Measurements from ENCODE around the gene PARP3.
"Not testable (repeated sequence)": the region's sequence is repeated elsewhere in the genome, so short reads cannot be mapped to it uniquely, and the experiment has no call there.

Gene PARP3

DNA sequence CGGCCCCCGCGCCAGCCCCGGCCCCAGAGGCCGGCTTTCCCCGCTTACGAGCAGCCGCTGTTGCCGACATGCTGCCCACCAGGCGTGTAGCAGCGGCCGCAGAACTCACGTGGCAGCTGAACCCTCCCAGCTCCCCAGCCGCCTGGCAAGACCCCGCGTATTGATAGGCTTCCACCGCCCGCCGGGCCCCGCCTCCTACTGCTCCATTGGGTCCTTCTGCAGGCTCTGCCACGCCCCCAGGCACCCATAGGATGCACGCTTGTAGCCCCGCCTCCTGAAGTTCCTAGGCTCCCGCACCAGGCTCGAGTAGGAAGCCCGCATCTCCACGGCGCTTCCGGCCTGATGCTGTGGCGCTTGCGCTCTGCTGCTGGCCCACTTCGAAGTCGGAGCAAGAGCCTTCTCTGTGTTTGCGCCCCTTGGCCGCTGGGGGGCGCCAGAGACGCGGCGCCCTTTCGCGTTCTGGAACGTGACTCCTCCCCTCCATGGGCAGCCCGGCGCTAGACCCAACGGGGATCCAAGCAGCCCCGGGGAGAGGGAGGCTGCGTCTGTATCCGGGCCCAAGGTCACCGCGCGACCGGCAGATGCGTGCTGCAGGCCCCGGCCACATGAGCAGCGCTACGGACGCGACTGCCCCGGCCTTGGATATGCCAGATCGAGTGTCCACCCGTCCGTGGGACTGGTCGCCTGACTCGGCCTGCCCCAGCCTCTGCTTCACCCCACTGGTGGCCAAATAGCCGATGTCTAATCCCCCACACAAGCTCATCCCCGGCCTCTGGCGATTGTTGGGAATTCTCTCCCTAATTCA is at the start of gene PARP3, which contains the start of gene RRP9:
Gene PARP3, plus strand, starts transcription at position 566 of the 805 bp plus-strand sequence. CDS start 993 bp downstream, outside the sequence.
Gene RRP9, minus strand, starts transcription at position 107 of the 805 bp plus-strand sequence. Its CDS starts 37 bp downstream, at position 70.
- DNase-seq: peak; percentile 98

DNA sequence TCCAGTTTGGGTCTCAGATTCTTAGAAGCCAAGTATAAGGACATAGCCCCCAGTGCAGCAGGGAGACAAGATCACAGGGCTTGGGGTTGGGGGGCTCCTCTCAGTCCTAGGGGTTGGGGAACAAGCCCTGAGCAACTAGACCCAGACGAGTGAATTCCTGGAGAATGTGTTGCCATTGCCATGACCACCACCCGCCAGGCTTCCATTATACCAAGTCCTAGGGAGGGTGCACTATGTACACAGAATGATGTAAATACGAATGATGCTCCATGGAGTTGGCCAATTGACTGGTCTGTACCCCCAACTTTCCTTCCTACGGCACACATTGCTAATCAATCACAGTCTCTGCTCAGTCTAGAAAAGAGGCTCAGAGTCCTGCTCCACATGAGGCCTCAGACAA is 47.8 kb upstream of the PARP3 start:
- DNase-seq: no peak

DNA sequence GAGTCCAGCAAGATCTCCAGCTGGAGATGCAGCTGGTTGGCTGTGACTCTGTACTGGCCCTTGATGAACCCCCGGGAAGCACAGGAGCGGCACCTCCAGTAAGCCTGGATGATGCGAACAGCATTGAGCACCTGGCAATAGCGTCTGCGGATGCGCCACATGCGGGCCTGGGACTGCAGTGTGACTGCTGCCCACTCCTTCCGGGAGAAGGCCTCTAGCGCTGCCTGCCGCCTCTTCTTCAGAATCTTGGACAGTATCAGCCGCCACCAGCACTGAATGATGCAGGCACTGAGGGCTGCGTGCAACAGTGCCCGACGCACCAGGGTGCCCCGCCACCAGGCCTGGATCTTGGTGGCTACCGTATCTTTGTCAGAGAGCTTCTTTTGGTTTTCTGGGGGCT is 47.2 kb upstream of the PARP3 start:
- no peak for DNase-seq

DNA sequence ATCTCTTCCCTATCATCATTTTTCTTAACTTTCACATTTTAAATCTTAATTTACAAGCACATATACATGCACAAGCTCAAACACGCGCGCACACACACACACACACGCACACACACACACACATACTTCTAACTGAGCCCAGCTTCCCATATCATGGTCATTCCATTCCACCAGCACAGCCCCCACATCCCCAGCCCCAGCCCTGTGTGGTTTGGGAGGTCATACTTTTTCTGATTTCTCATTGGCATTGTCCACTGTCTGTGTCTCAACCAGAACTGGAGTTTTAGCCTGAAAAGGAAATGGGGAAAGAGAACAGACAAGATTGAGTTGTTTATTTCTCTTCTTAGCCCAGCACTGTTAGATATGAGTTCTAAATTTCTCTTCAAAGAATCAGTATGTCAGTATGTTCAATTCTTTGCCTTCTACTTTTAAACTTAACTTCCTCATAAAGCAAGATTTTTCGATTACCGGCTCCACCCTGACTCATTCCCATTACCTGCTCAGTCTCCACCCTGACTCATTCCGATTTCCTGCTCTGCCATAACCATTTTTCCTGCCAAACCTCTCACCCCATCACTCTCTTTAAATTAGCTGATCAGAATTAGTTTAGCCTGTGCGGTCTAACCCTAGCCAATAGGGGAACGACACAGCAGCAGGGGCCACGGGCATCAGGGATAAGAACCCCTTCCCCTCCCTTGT is 45.4 kb upstream of the PARP3 start:
- no peak for DNase-seq

DNA sequence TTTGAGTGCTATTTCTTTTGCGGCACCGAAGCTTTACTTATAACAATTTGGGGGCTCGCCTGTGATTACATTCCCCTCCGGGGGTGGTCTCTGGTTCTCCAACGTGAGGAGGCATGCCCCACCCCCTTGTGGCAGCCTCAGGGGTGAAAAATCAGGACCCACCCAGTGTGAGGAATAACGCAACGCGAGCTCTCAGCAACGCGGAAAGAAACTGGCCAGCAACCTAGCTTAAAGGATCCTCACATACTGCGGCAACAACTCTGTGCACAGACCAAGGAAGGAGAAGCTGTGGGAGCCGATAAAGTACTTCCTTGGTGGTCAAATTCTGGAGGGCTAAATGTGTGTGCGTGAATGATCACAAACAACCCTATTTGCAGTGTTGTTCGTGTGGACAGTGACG is 44.8 kb upstream of the PARP3 start:
- no peak for DNase-seq

DNA sequence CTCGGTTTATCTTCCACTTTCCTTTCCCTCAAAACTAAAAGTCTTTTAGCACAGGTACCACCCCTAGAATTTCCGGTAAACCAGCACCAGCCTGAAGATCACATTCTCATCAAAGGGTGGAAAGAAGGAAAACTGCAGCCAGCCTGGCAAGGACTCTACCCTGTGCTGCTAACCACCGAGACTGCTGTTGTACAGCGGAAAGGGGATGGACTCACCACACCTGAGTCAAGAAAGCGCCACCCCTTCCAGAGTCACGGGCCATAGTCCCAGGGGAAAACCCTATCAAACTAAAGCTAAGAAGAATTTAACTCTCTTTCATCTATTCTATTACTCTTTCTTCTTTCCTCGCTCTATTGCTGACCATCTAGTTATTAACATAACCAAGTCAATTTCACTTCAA is 42.1 kb upstream of the PARP3 start:
- DNase-seq: not testable (repeated sequence)

DNA sequence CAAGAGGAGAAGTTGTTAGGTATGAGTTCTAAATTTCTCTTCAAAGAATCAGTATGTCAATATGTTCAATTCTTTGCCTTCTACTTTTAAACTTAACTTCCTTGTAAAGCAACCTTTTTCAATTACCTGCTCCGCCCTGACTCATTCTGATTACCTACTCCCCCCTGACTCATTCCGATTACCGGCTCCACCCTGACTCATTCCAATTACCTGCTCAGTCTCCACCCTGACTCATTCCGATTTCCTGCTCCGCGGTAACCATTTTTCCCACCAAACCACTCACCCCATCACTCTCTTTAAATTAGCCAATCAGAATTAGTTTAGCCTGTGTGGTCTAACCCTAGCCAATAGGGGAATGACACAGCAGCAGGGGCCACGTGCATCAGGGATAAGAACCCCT is 39.8 kb upstream of the PARP3 start:
- not testable (repeated sequence) for DNase-seq

DNA sequence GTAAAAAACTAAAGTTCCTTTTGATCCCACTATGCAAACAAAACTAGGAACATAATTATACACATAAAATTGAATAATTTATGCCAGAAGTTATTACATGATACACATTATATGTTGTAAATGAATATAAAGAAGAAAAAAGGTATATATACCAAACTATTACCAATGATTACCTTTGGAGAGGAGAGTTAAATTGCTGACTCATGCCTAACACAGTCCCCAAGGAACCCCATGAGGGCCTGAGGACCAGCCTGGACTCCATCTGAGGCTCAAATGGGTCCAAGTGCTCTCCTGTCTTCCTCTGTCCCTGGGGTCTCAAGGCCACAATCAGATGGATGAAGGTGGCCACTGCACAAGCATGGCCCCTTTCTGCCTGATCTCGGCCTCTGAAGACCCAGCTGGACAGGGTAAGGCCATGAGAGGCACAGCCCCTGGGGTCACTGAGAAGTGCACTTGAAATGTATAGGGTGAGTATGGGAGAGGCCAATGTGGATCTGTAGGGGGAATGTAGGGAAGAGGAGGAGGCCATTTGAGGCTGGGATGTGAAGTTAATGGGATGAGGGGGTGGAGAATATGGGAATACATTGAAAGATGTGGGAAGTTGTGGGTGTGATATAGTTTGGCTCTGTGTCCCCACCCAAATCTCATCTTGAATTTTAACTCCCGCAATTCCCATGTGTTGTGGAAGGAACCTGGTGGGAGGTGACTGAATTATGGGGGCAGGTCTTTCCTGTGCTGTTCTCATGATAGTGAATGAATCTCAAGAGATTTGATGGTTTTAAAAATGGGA is 37.9 kb upstream of the PARP3 start:
- no peak for DNase-seq

DNA sequence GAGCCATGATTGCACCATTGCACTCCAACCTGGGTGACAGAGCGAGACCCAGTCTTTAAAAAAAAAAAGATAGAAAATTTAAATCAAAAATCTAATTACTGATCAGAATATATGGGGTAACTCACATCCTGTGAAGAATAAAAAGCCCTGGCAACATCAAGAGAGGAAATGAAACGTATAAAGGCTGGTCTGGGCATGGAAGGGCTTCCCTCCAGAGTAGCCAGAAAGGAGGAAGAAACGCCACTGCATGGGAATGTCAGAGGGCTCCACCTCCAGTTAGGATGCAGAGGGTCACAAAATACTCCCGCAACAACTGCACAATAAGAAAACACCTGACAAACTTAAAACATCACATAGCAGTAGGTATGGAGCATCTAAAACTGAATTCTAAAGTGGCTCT is 34.1 kb upstream of the PARP3 start:
- DNase-seq: no peak

DNA sequence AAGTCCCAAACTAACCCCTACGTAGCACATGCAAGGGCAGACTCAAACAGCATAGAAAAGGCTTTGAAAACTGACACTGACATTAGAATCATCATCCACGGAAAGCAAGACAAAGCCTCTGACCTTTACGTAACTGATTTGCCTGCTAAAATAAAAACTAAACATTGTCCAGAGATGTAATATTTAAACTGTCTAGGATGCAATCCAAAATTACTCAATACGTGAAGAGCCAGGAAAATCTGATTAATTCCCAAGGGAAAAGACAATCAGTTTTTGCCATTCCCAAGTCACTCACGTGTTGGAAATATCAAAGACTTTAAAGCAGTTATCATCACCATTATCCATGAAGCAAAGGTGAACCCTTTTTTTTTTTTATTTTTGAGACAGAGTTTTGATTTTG is 25.7 kb upstream of the PARP3 start:
- no peak for DNase-seq

DNA sequence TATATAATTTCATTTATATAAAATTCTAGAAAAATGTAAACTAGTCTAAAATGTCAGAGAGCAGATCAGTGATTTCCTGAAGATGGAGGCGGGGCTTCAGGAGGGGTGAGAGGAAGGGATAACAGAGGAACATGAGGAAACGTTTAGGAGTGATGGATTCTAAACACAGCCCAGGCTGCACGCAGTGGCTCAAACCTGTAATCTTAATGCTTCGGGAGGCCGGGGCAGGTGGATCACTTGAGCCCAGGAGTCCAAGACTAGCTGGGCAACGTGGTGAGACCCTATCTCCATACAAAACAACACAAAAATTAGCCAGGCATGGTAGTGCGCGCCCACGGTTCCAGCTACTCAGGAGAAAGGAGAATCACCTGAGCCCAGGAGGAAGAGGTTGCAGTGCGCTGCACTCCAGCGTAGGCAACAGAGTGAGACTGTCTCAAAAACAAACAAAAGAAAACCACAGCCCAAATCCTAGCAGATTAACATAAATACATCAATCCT is 21.0 kb upstream of the PARP3 start:
- DNase-seq: no peak

DNA sequence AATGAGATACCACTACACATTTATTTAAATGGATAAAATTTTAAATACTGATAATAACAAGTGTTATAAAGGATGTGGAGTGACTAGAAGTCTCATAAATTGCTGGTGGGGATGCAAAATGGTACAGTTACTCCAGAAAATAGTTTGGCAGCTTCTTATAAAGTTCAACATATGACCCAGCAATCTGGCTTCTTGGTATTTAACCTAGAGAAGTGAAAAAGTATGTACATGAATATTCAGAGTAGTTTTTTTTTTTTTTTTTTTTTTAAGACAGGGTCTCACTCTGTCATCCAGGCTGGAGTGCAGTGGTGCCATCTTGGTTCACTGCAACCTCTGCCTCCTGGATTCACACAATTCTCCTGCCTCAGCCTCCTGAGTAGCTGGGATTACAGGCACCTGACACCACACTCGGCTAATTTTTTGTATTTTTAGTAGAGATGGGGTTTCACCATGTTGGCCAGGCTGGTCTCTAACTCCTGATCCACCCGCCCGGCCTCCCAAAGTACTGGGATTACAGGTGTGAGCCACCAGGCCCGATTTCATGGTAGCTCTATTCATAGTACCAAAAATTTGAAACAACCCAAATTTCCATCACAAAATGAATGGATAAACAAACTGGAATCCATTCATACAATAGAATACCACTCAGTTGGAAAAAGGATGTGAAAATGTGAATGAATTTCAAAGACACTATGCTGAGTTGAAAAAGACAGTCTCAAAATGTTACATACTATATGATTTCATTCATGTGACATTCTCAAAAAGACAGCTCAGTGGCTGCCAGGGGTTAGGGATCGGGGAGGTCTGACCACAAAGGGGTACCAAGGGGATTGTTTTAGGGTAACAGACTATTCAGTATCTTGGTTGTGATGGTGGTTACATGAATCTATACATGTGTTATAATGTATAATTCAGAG is 14.8 kb upstream of the PARP3 start:
- DNase-seq: no peak

DNA sequence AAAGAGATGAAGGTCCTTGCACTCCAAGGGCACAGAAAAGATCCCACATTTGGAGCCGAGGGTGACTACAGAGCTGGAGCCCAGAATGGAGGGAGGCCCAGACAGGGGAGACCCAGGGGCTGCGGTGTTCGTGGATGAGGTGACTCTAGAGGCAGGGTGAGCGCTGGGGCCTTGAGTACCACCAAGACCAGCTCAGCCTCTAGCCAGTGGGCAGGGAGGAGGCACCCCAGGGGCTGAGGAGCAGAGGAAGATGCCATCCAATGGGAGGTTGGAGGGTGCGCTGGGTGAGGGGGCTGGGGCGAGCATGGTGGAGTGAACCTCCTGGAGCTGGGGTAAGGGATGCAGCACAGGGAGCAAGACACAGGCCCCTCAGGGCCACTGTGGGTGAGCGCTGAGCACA is 13.7 kb upstream of the PARP3 start:
- DNase-seq: no peak

DNA sequence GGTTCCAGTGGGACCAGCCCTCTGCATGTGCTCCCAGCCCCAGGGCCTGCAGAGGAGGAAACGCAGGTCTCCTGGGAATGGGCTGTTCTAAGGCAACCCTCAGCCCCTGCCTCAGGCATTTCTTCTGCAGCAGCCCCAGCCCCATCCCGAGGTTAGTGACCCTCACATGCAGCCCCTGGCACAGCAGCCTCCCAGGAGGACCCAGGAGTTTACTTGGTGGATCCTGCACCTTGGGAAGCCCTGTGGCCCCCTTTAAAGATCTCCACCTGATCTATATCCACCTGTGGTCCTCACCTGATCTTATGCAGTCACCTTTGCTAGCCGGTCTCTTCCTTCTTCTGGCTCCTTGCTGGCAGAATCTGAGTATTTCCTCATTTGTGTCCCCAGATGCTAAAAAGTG is 13.2 kb upstream of the PARP3 start:
- not testable (repeated sequence) for DNase-seq

DNA sequence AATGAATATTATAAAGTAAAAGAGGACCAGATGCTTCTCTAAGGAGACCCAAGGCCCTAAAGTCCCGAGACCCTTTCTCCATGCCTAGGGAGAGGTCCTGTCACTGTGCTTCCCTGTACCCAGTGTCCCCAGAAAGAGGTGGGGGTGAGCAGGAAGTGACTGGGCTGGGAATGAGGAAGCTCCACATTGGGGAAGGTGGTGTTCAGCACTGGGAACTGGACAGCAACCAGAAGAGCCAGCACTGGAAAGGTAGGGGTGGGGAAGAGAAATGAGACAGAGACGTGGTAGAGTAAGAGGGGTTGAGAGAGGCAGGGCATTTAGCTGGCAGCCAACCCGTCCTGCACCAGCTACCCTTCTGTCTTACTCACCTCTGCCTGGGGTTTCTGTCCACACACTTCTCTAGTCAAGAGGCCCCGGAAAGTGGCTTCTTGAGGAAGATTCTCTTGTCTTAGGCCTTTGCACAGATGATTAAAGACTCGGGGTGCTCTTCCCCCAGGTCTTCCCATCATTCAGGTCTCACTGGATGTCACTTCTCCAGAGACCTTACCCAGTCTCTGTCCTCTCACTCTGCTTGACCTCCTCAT is 12.7 kb upstream of the PARP3 start:
- DNase-seq: no peak

DNA sequence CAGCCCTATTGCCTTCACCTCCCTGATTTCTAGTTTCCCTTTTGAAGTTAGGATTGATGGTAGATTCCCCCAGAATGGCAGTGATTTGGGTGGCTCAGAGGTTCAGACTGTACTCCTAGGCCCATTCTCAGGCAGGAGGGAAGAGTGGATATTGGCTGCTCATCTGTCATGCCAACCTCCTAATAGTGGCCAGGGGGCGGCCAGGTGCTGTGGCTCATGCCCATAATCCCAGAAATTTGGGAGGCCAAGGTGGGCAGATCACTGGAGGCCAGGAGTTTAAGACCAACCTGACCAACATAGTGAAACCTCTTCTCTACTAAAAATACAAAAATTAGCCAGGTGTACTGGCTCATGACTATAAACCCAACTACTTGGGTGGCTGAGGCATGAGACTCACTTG is 11.7 kb upstream of the PARP3 start:
- no peak for DNase-seq

DNA sequence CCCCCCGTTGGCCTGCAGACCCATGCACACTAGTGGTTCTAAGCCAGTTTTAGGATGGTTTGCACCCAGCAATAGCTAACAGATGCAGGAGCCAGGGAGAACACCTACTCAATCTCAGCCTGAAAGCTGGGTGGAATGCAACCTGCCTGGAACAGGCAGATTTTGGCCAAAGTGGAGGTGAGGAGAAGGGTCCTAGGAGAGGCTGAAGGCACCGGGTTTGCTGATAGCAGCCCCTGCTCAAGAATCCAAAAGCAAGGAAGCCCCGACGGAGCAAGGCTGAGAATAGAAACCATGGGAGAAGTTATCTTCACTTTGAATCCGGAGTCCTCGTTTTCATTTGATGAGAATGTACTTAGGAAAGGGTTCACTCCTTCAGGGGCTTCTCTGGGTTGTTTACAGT is 10.4 kb upstream of the PARP3 start:
- DNase-seq: no peak

DNA sequence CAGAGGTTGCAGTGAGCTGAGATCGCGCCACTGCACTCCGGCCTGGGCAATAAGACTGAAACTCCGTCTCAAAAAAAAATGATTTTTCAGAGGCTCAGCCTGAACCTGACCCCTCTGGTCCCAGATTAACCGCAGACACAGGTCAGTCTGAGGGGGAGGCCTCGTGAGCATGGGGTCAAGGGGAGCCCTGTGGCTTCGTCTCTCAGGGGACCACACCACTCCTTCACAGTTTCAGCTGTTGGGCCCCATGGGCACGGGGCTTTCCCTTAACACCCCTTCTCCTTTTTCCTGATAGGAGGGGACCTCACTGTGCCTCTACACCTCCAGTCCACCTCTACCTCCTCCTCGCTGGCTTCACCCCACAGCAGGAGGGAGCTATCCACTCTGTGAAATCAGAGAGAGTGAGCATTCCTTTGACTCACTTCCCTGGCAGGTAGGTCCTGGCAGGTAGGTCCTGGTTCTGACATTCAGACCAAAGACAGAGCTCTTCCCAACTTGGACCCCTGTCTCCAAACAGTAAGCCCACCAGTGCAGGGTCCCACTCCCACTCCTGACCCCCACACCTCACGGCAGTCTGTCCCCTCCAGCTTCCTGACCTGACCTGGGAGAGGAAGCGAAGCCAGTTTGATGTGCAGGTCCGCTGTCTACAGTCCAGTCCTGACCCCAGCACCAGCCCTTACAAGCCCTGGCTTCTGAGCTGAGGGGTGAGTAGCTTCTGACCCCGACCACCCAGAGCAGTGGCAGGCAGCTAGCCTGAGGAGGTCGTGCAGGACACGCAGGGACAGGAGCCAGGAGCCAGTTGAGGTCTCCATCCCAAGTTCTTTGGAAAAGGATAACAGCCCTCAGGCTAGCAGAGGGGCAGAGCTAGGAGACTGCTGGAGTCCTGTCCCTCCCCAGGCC is 9.4 kb upstream of the PARP3 start:
- DNase-seq: no peak

DNA sequence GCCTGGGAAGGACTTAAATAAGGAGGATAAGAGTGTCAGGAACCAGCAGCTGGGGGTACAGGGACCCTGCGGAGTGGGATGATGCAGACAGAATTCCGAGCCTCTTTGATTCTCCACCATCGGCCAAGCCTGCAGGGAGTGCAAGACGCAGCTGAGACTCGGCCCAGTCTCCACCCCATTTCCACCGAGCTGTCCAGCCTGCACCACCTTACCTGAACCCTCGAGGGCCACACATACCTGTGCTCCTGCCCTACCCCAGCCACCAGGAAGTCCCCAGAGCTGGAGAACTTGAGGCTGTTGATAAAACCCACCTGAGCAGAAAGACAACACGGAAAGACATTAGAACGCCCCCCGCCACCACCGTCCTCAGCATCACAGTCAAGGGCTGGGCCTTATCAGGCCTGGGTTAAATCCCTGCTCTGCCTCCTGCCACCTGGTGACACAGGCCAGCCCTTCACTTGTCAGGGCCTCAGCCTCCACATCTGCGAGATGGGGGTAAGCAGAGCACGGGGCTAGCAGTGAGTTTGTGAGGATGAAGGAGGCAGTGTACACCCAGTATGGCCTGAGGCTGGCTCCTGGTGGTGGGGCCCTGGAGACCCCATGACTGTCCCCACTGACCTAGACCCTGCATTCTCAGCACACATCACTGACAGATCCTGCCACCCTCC is 8.6 kb upstream of the PARP3 start:
- no peak for DNase-seq
